GM23338 (cell line): ENCODE data around the gene PGAP3. TPM values are rescaled to one million over a fixed set of nuclear protein-coding genes. Genes with fewer than 3 reads are reported as not detected.
A peak's percentile ranks its signal among the peaks of the same experiment; 100 is the strongest.

Experiments
- ATAC-seq: fragments of 200-7000 bp; cut with Tn5 transposase; 3 replicates; pipeline ENCODE4 v1.9.1; 2020
- DNase-seq: peaks from one replicate; pipeline ENCODE4 v3.0.0-alpha.2; 2015; ENCODE audit warnings: low spot score
- H2AFZ ChIP-seq: fragments of 200-600 bp; sonication (generic); 2 replicates; pipeline ENCODE4 v1.8.0; 2016; ENCODE audit warnings: antibody characterized with exemption, mild to moderate bottlenecking, moderate library complexity
- H3F3A ChIP-seq: fragments of 200-600 bp; sonication (generic); replicated peaks from 2 replicates; pipeline ENCODE4 v1.8.0; 2017; ENCODE audit warnings: antibody characterized with exemption, mixed run types, low read depth
- H3K27ac ChIP-seq: fragments of 200-600 bp; sonication (generic); 2 replicates; pipeline ENCODE4 v1.6.1; 2016; ENCODE audit warnings: low read depth
- H3K27me3 ChIP-seq: fragments of 200-600 bp; sonication (generic); 2 replicates; pipeline ENCODE4 v1.8.0; 2016; ENCODE audit warnings: mild to moderate bottlenecking, mixed run types, moderate library complexity; ENCODE audit not compliant: insufficient read depth
- H3K36me3 ChIP-seq: fragments of 200-600 bp; sonication (generic); 2 replicates; pipeline ENCODE4 v1.8.0; 2016; ENCODE audit warnings: mild to moderate bottlenecking; ENCODE audit not compliant: insufficient read depth
- H3K4me1 ChIP-seq: fragments of 200-600 bp; sonication (generic); 2 replicates; pipeline ENCODE4 v1.8.0; 2016; ENCODE audit warnings: mild to moderate bottlenecking, moderate library complexity; ENCODE audit not compliant: insufficient read depth
- H3K4me2 ChIP-seq: fragments of 200-600 bp; sonication (generic); 2 replicates; pipeline ENCODE4 v1.7.1; 2017; ENCODE audit warnings: mixed run types
- H3K4me3 ChIP-seq: fragments of 200-600 bp; sonication (generic); 2 replicates; pipeline ENCODE4 v1.6.1; 2016; ENCODE audit warnings: mixed run types
- H3K79me2 ChIP-seq: fragments of 200-600 bp; sonication (generic); replicated peaks from 2 replicates; pipeline ENCODE4 v1.8.0; 2017; ENCODE audit warnings: mild to moderate bottlenecking; ENCODE audit not compliant: insufficient read depth
- H3K9me2 ChIP-seq: fragments of 200-600 bp; sonication (generic); 2 replicates; pipeline ENCODE4 v1.8.0; 2017; ENCODE audit not compliant: insufficient read depth
- H4K20me1 ChIP-seq: fragments of 200-600 bp; sonication (generic); replicated peaks from 2 replicates; pipeline ENCODE4 v1.8.0; 2017; ENCODE audit warnings: mild to moderate bottlenecking; ENCODE audit not compliant: insufficient read depth
- H3K27ac Mint-ChIP-seq: 2 replicates; pipeline ENCODE4 v1.8.0; 2020; ENCODE audit warnings: inconsistent platforms, mild to moderate bottlenecking, moderate library complexity, mixed read lengths
- H3K27me3 Mint-ChIP-seq: 3 replicates; pipeline ENCODE4 v1.8.0; 2022; ENCODE audit warnings: low read depth, mild to moderate bottlenecking, moderate library complexity, mixed read lengths, inconsistent platforms; ENCODE audit not compliant: insufficient read depth, poor library complexity
- H3K36me3 Mint-ChIP-seq: 3 replicates; pipeline ENCODE4 v1.8.0; 2021; ENCODE audit warnings: low read depth, mild to moderate bottlenecking, inconsistent platforms, moderate library complexity, mixed read lengths
- H3K4me1 Mint-ChIP-seq: 3 replicates; pipeline ENCODE4 v1.8.0; 2020; ENCODE audit warnings: mild to moderate bottlenecking, inconsistent platforms, mixed read lengths
- H3K4me3 Mint-ChIP-seq: 3 replicates; pipeline ENCODE4 v1.8.0; 2021; ENCODE audit warnings: moderate library complexity, mild to moderate bottlenecking, inconsistent platforms, mixed read lengths
- H3K9me3 Mint-ChIP-seq: 3 replicates; pipeline ENCODE4 v1.8.0; 2020; ENCODE audit warnings: moderate library complexity, mild to moderate bottlenecking, inconsistent platforms, mixed read lengths
- CREB1 ChIP-seq: fragments of 250-450 bp; sonication (Bioruptor Pico); IDR thresholded peaks from 2 replicates; pipeline ENCODE4 v1.5.0; 2020; ENCODE audit warnings: low read depth, mild to moderate bottlenecking, moderate library complexity
- CTCF ChIP-seq, 2 experiments: fragments of 200-600 bp in 1 of 2; sonication (generic) in 1 of 2; conservative IDR thresholded peaks; 2 replicates each; pipeline versions ENCODE4 v1.5.1 to v1.6.1; 2016 to 2017; ENCODE audit warnings: antibody characterized with exemption in 2 of 2, low read depth in 2 of 2, mild to moderate bottlenecking in 2 of 2, moderate library complexity in 1 of 2
- ETS1 ChIP-seq: IDR thresholded peaks from 2 replicates; pipeline ENCODE4 v1.6.1; 2016; ENCODE audit warnings: antibody characterized with exemption
- EZH2 ChIP-seq: fragments of 200-600 bp; sonication (generic); IDR thresholded peaks from one replicate; pipeline ENCODE4 v1.8.0; 2017; ENCODE audit warnings: antibody characterized with exemption, mild to moderate bottlenecking, low read depth; ENCODE audit not compliant: unreplicated experiment
- EZH2phosphoT487 ChIP-seq: fragments of 200-600 bp; sonication (generic); IDR thresholded peaks from one replicate; pipeline ENCODE4 v1.8.1; 2018; ENCODE audit warnings: antibody characterized with exemption; ENCODE audit not compliant: unreplicated experiment
- JUNB ChIP-seq: IDR thresholded peaks from one replicate; pipeline ENCODE4 v1.6.1; 2016; ENCODE audit warnings: antibody characterized with exemption; ENCODE audit not compliant: unreplicated experiment
- NANOG ChIP-seq: IDR thresholded peaks from 2 replicates; pipeline ENCODE4 v1.6.1; 2016; ENCODE audit warnings: antibody characterized with exemption, borderline replicate concordance
- POLR2AphosphoS5 ChIP-seq: IDR thresholded peaks from 2 replicates; pipeline ENCODE4 v1.6.1; 2016; ENCODE audit warnings: antibody characterized with exemption, low read depth
- REST ChIP-seq: IDR thresholded peaks from one replicate; pipeline ENCODE4 v1.6.1; 2018; ENCODE audit warnings: antibody characterized with exemption; ENCODE audit not compliant: unreplicated experiment
- STAT1 ChIP-seq: IDR thresholded peaks from one replicate; pipeline ENCODE4 v1.6.1; 2016; ENCODE audit warnings: antibody characterized with exemption; ENCODE audit not compliant: unreplicated experiment
- ZNF114 ChIP-seq: fragments of 250-450 bp; sonication (Bioruptor Pico); IDR thresholded peaks from 2 replicates; pipeline ENCODE4 v1.5.0; 2020; ENCODE audit warnings: mild to moderate bottlenecking, moderate library complexity
- ZNF331 ChIP-seq: fragments of 250-450 bp; sonication (Bioruptor Pico); IDR thresholded peaks from 2 replicates; pipeline ENCODE4 v1.5.0; 2020; ENCODE audit warnings: low read depth, mild to moderate bottlenecking, moderate library complexity
- ZNF462 ChIP-seq: fragments of 250-450 bp; sonication (Bioruptor Pico); IDR thresholded peaks from 2 replicates; pipeline ENCODE4 v1.5.0; 2020; ENCODE audit warnings: mild to moderate bottlenecking, moderate library complexity
- polyA plus RNA-seq: library from polyadenylated mRNA; unstranded; fragments of >200 nt; fragmentation: Nextera tagmentation; extraction: Ambion mirVana; gene quantifications from 2 replicates; pipeline ENCODE4 v1.2.1, GENCODE V29; 2016
- total RNA-seq: library from RNA; depleted of rRNA; stranded (reverse); fragments of >200 nt; shearing (Covaris generic); gene quantifications from 2 replicates; pipeline ENCODE4 v1.2.3, GENCODE V29; 2014

The PGAP3 gene
- total and polyA plus RNA-seq, 2 experiments from 2014 or later: 7.0 to 10.7 TPM

- Mint-ChIP-seq H3K9me3 (no peaks in the 10 kb centered on the region), H3K4me1 (peaks cover 50% of the 10 kb centered on the region), H3K27me3 (peaks cover 2% of the 10 kb centered on the region), H3K4me3 (peak overlapping the region; percentile 32; the same call in 1 of the 3 replicates), H3K36me3 (peaks cover 50% of the 10 kb centered on the region), H3K27ac (peak overlapping the region; percentile 94)
- DNase-seq (peak; percentile 41), ATAC-seq (peak; percentile 71)
- Histone ChIP-seq H3K4me2 (peak overlapping the region; percentile 62), H3K27me3 (no peaks in the 10 kb centered on the region), H3K27ac (peak overlapping the region; percentile 79), H3K36me3 (peaks cover 12% of the 10 kb centered on the region), H4K20me1 (peaks cover 32% of the 10 kb centered on the region), H3K79me2 (peaks cover 75% of the 10 kb centered on the region), H3K4me3 (no peak overlapping the region), H3F3A (0 out of 2 replicates have a peak, but pooled peaks cover 2% of the 10 kb centered on the region), H2AFZ (no peak overlapping the region), H3K4me1 (peaks cover 47% of the 10 kb centered on the region), H3K9me2 (no peaks in the 10 kb centered on the region)
- TF ChIP-seq EZH2: no peak
- TF ChIP-seq CTCF (conservative IDR thresholded peaks at IDR 0.05; ENCODE audit: low read depth in 2 of 2): no peak
- no peak for TF ChIP-seq JUNB
- no peak for TF ChIP-seq ZNF462 (CRISPR knock-in tag)
- no peak for TF ChIP-seq CREB1 (CRISPR knock-in tag)
- no peak for TF ChIP-seq POLR2AphosphoS5
- TF ChIP-seq STAT1: no peak
- no peak for TF ChIP-seq NANOG
- no peak for TF ChIP-seq REST
- TF ChIP-seq ZNF331 (CRISPR knock-in tag): no peak
- no peak for TF ChIP-seq EZH2phosphoT487
- no peak for TF ChIP-seq ZNF114 (CRISPR knock-in tag)
- no peak for TF ChIP-seq ETS1
Observed at GRCh38 chr17:39704821-39705551, 17.1 kb upstream of the PGAP3 start.
